ENCODE results near the gene TRAPPC3L.
A peak's percentile ranks its signal among the peaks of the same experiment; 100 is the strongest.

Gene TRAPPC3L

GRCh38 chr6:116465246-116465645, 80.2 kb downstream of the TRAPPC3L start:
- no peak for DNase-seq (ENCODE audit: low read depth in 2 of 2)

DNA sequence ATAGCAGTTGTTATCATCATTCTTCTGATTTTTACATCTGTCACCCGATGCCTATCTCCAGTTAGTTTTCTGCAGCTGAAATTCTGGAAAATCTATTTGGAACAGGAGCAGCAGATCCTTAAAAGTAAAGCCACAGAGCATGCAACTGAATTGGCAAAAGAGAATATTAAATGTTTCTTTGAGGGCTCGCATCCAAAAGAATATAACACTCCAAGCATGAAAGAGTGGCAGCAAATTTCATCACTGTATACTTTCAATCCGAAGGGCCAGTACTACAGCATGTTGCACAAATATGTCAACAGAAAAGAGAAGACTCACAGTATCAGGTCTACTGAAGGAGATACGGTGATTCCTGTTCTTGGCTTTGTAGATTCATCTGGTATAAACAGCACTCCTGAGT, 82.2 kb downstream of the TRAPPC3L start:
- DNase-seq (ENCODE audit: low read depth in 2 of 2): no peak

- peak in 1 of 2 donors; percentile 20 for DNase-seq (ENCODE audit: low read depth in 2 of 2)
Measured at GRCh38 chr6:116461932-116462885, 83.3 kb downstream of the TRAPPC3L start.

DNA sequence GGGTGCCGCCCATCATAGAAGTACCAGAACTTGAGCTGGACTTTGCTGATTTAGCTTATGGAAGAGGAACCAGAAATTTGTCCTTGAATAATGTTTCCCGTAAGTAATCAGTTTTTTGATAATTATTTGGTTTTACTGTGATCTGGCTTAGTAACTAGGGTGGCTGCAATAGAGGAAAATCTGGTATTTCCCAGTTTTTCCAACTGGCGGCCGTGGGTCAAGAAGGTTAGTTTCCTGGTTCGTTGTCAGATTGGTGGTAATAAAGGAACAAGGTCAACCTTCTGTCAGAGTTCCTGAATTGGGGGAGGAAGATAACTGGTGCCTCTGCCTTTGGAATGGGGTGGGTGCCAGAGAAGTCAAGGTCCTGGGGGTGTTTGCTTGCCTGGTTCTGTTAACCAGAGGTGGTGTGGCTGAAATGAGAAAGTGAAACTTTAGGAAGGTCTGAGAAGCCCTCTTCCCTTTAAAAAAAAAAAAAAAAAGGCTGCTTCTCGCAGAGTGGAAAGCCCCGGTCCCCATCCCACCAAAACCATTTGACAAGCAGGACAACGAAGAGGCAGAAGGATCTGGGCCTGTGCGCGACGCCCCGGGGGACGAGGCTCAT, 84.1 kb downstream of the TRAPPC3L start, which contains the start of gene CALHM6:
Gene CALHM6, plus strand, starts transcription at position 45 of the 601 bp plus-strand sequence. Its CDS starts 555 bp downstream, at position 600.
- DNase-seq (ENCODE audit: low read depth in 2 of 2): no peak

DNA sequence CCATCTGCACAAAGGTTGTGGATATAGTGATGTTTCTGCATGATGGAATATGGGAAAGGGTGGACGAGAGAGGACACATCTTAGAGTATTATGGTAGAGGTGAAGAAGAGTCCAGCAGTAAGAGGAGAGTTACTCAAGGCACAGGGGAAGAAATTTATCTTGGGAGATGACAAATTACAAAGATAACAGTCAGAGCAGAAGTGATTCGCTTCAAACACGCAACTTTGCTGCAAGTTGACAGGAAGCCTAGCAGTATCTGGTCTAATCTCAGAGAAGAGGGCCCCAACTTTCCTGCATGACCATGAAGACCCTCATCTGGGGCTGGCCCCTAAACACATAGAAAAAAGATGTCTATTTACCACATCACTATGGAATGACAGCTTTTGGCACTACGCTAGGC, 85.6 kb downstream of the TRAPPC3L start:
- no peak for DNase-seq (ENCODE audit: low read depth in 2 of 2)

- no peak for DNase-seq (ENCODE audit: low read depth in 2 of 2)
Measured at GRCh38 chr6:116458264-116458663, 87.2 kb downstream of the TRAPPC3L start.

DNA sequence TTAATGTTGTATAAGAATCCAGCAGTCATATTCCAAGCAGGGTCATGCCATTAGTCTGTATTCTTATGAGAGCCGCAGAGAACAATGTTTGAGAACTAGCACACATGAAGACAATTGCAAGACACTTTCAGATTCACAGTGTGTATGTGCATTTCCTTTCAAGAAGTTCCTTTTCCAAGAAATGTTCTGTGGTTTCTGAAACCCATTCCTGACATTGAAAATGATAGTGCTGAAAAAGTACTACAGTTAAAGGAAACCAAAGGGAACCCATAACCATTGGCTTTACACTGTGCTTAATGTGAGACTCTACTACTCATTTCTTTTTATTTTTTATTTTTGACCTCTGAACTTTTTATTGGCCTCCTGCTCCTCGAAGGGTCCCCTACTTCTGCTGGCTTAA, 88.6 kb downstream of the TRAPPC3L start:
- no peak for DNase-seq (ENCODE audit: low read depth in 2 of 2)

- DNase-seq (ENCODE audit: low read depth in 2 of 2): no peak
Measured at GRCh38 chr6:116456106-116456505, 89.4 kb downstream of the TRAPPC3L start.

DNA sequence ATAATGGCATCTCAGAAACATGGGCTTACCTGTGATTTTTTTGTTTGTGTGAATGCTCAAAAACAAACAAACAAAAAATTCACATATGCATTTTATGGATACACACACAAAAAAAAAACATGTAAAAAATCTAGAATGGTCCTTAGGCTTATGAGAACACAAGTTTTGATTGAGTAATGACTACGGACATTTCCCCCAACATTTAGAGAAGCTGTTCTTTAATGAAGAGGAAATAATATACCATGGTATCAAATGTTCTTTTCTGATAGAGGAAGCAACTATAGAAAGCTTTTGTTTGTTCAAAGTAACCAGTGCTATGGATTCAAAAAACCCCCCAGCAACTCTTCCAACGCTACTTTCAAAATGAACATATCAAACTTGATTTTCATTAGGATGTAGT, 93.0 kb downstream of the TRAPPC3L start:
- no peak for DNase-seq (ENCODE audit: low read depth in 2 of 2)

DNA sequence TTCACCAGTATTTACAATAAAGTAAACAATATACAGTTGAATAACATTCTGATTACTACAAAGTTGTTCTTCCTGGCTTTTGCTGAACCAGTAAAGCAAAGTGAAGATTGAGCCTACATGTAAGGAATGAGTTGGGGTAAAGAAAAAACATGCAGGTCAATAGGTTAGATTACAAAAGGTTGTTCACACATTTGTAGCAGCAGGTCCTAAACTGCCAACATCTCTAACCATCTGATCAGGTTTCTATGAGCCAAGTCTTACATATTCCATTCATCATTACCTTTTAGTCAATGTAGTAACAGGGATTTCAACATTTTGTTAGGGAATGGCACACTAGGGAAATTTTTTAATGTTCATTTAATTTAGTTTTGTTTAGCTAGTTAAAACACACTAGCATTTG, 93.6 kb downstream of the TRAPPC3L start:
- no peak for DNase-seq (ENCODE audit: low read depth in 2 of 2)

- DNase-seq (ENCODE audit: low read depth in 2 of 2): no peak
Measured at GRCh38 chr6:116450769-116451740, 94.4 kb downstream of the TRAPPC3L start.

GRCh38 chr6:116450185-116450710, 95.2 kb downstream of the TRAPPC3L start:
- DNase-seq (ENCODE audit: low read depth in 2 of 2): no peak

DNA sequence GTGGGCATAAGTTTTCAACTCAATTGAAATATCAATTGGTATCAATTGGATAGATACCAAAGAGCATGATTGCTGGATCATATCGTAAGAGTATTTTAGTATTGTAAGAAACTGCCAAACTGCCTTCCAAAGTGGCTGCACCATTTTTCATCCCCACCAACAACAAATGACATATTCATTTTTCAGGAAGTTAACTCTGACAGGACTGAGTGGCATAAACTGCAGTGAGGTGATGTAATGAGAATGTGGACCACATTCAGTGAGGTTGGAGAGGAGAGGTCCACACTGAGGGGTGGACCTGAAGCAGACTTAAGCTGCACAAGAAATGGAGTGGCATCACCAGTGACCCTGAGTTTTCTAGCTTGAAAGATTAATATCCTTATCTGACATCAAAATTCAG, 95.9 kb downstream of the TRAPPC3L start:
- DNase-seq (ENCODE audit: low read depth in 2 of 2): no peak

DNA sequence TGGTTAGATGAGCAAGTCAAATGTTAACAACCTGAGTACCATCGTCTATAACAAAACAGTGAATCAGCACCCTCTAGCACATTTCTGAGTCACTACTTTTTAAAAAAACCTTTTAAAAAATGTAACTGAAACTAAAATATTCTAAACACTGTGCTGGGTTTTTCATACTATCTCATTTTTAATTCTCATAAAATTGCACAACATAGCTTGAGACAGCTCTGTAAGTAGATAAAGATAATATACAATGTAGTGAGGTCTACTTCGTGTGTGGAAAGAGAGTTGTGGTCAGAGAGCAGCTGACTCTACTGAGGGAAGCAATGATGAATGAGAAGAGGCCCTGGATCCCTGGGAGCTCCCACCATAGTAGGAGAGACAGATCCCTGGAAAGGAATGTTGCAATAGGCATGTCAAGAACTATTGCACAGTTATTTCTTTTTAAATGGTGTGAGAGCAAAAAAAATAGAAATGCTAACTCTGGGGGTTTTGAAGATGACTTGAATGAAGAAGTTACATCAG, 97.9 kb downstream of the TRAPPC3L start:
- DNase-seq (ENCODE audit: low read depth in 2 of 2): no peak

DNA sequence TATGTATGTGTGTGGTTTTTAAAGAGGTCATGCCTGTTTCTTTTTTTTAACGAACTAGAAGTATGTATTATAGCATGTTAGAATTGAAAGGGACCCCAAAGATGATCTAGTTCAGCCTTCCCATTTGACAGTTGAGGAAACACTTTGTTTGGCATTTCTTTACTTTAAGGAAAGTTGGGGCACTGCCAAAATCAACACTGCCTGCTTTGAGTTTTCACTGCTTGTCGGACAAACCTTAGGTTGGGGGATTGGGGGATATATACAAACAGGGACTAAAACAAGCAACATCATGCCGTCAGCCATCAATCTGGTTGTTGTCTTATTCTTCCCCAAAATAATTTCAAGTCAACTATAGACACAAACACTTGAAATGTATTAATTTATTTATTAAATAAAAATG, 98.4 kb downstream of the TRAPPC3L start:
- no peak for DNase-seq (ENCODE audit: low read depth in 2 of 2)

GRCh38 chr6:116446399-116446798, 99.1 kb downstream of the TRAPPC3L start:
- no peak for DNase-seq (ENCODE audit: low read depth in 2 of 2)

DNA sequence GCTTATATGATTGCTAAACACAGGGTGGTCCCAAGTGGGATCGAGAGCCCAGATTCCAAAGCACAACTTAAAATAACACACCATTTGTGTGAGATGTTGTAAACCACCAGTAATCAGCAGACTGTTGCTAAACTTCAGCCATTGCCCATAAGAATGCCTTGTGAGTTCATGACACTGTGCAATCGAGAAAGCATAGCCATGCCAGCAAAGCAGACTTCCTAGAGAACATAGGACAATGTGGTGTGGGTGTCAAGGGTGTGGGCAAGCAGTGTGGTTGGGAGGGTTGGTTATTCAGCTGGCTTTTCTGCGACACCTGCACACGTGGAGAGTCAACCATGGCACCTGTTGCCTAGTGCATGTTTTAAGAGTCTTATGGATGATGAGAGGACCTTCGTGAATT, 100.4 kb downstream of the TRAPPC3L start:
- no peak for DNase-seq (ENCODE audit: low read depth in 2 of 2)
